K562 (cell line): Measurements from ENCODE around the gene C18orf63. TPM values are rescaled to one million over a fixed set of nuclear protein-coding genes. Genes with fewer than 3 reads are reported as not detected.

Experiments used
- ATAC-seq: fragments of 200-7000 bp; cut with Tn5 transposase; 3 replicates; pipeline ENCODE4 v1.9.1; 2020; ENCODE audit warnings: moderate library complexity
- BruUV-seq: library from RNA; stranded (reverse); fragments of 400-500 nt; replicated peaks from 2 replicates; lab custom pipeline; 2021; lab: Mats Ljungman, UMichigan
- CTCF ChIA-PET: fragments of 300-600 bp; formaldehyde crosslinking; extraction: SDS; loops from one replicate; lab custom pipeline; 2021; ENCODE audit warnings: low intra/inter-chr PET ratio; lab: Yijun Ruan, JAX
- POLR2A ChIA-PET: fragments of 300-600, 350-650 bp; sonication (Branson Sonifier 250); formaldehyde crosslinking; extraction: SDS; loops from one replicate; lab custom pipeline; 2021; ENCODE audit warnings: antibody characterized with exemption, inconsistent platforms; lab: Yijun Ruan, JAX
- DNase-seq, 4 experiments: peaks; one replicate each; pipeline versions ENCODE4 v3.0.0 to v3.0.0-alpha.2; 2011 to 2018; ENCODE audit warnings: low spot score in 3 of 4, mixed read lengths in 3 of 4; ENCODE audit errors: extremely low read depth in 1 of 4
- FAIRE-seq: peaks from 2 replicates; lab custom pipeline; 2011; peaks lifted over from hg19 to GRCh38; lab: Jason Lieb, UNC
- H2AFZ ChIP-seq: 2 replicates; pipeline ENCODE4 v1.6.0; 2011; ENCODE audit warnings: low read depth, low read length, control low read depth, inconsistent platforms
- H3K27ac ChIP-seq: fragments of 200-600 bp; 3 replicates; pipeline ENCODE4 v1.8.0; 2011; ENCODE audit warnings: low read depth, mild to moderate bottlenecking, control low read depth, inconsistent platforms, low read length, moderate library complexity, mixed read lengths; ENCODE audit errors: extremely low read depth
- H3K27me3 ChIP-seq, 2 experiments: fragments of 300-600 bp in 1 of 2; 2 replicates in 1 of 2; 3 replicates in 1 of 2; pipeline versions ENCODE4 v1.6.0 to v1.8.0; 2011; ENCODE audit warnings: inconsistent platforms in 2 of 2, low read length in 2 of 2, mild to moderate bottlenecking in 1 of 2, mixed read lengths in 1 of 2, moderate library complexity in 1 of 2; ENCODE audit not compliant: control insufficient read depth in 2 of 2, insufficient read depth in 2 of 2
- H3K36me3 ChIP-seq: fragments of 300-600 bp; 3 replicates; pipeline ENCODE4 v1.8.0; 2011; ENCODE audit warnings: mild to moderate bottlenecking, low read length, inconsistent platforms; ENCODE audit not compliant: control insufficient read depth, insufficient read depth
- H3K4me1 ChIP-seq, 2 experiments: fragments of 200-600 bp in 1 of 2; replicated peaks in 1 of 2; 2 replicates in 1 of 2; 3 replicates in 1 of 2; pipeline versions ENCODE4 v1.5.1 to v1.8.0; 2011; ENCODE audit warnings: inconsistent platforms in 2 of 2, low read length in 2 of 2, mild to moderate bottlenecking in 1 of 2, mixed read lengths in 1 of 2, moderate library complexity in 1 of 2; ENCODE audit not compliant: control insufficient read depth in 2 of 2, insufficient read depth in 2 of 2
- H3K4me2 ChIP-seq: 2 replicates; pipeline ENCODE4 v1.6.1; 2011; ENCODE audit warnings: low read length, control low read depth, inconsistent platforms, mixed read lengths; ENCODE audit not compliant: insufficient read depth
- H3K4me3 ChIP-seq: fragments of 200-600 bp; sonication (generic), shearing (Covaris generic); 2 replicates; pipeline ENCODE4 v1.5.1; 2016; ENCODE audit warnings: control low read depth, inconsistent platforms
- H3K79me2 ChIP-seq: fragments of 200-600 bp; 3 replicates; pipeline ENCODE4 v1.8.0; 2011; ENCODE audit warnings: low read length, inconsistent platforms; ENCODE audit not compliant: control insufficient read depth, insufficient read depth
- H3K9ac ChIP-seq, 2 experiments: 2 replicates each; pipeline versions ENCODE4 v1.6.0 to v1.6.1; 2011; ENCODE audit warnings: low read depth in 2 of 2, low read length in 2 of 2, control low read depth in 1 of 2, inconsistent platforms in 1 of 2, mild to moderate bottlenecking in 1 of 2, mixed read lengths in 1 of 2; ENCODE audit not compliant: insufficient read depth in 1 of 2
- H3K9me1 ChIP-seq: one replicate; pipeline ENCODE4 v1.6.0; 2011; ENCODE audit warnings: inconsistent platforms, mild to moderate bottlenecking, low read length, moderate library complexity; ENCODE audit not compliant: control insufficient read depth, insufficient read depth
- H3K9me3 ChIP-seq: replicated peaks from 2 replicates; pipeline ENCODE4 v1.5.1; 2011; ENCODE audit warnings: low read depth, low read length, inconsistent platforms; ENCODE audit not compliant: control insufficient read depth, insufficient read depth
- H4K20me1 ChIP-seq: replicated peaks from 2 replicates; pipeline ENCODE4 v1.6.1; 2011; ENCODE audit warnings: low read length, inconsistent platforms, mixed read lengths; ENCODE audit not compliant: control insufficient read depth, insufficient read depth
- NFYB ChIP-seq: IDR thresholded peaks from 2 replicates; pipeline ENCODE4 v1.6.1; 2011; ENCODE audit warnings: mild to moderate bottlenecking, moderate library complexity; ENCODE audit not compliant: insufficient read length; ENCODE audit errors: extremely low read depth
- NR2C1 ChIP-seq, 2 experiments: fragments of 450-650 bp; IDR thresholded peaks; 2 replicates each; pipeline ENCODE4 v1.6.1; 2017; ENCODE audit warnings: mild to moderate bottlenecking in 2 of 2, antibody characterized with exemption in 1 of 2, inconsistent platforms in 1 of 2, missing compliant biosample characterization in 1 of 2, missing genetic modification characterization in 1 of 2
- REST ChIP-seq, 2 experiments: fragments of 450-650 bp; formaldehyde crosslinking in 1 of 2; IDR thresholded peaks; 2 replicates each; pipeline versions ENCODE4 v1.4.0 to v1.6.1; 2014 to 2020; ENCODE audit warnings: mild to moderate bottlenecking in 2 of 2, borderline replicate concordance in 1 of 2, low read depth in 1 of 2
- ZNF75A ChIP-seq: fragments of 450-650 bp; formaldehyde crosslinking; IDR thresholded peaks from 2 replicates; pipeline ENCODE4 v1.4.0; 2020; ENCODE audit warnings: mild to moderate bottlenecking
- in situ Hi-C: fragments of 300-500 bp; cut with MboI; formaldehyde crosslinking; loops from 4 replicates; pipeline ENCODE4 v1.15.0; 2018; ENCODE audit warnings: inconsistent platforms, mixed read lengths
- intact Hi-C: fragments of 100-400 bp; cut with micrococcal nuclease; formaldehyde crosslinking; loops from 2 replicates; pipeline ENCODE4 v1.14.2; 2022
- polyA plus RNA-seq, 8 experiments: library from polyadenylated mRNA; depleted of rRNA in 4 of 8; stranded (reverse) in 5 of 8; unstranded in 3 of 8; fragments of >200 nt; fragmentation: Nextera tagmentation in 2 of 8; fragmentation: Illumina TruSeq in 1 of 8; extraction: Ambion mirVana in 2 of 8; extraction: Trizol in 1 of 8; gene quantifications; 2 replicates each; pipeline versions ENCODE4 v1.2.1 to v1.2.3, GENCODE V29; 2011 to 2014; ENCODE audit warnings: inconsistent platforms in 1 of 8, missing spikeins in 1 of 8
- total RNA-seq, 7 experiments: library from RNA; depleted of rRNA in 6 of 7; stranded (reverse); fragments of >200 nt in 6 of 7; fragmentation: Illumina TruSeq in 2 of 7; extraction: Trizol in 2 of 7; gene quantifications; 2 replicates each; pipeline versions ENCODE4 v1.2.1 to v1.2.3, GENCODE V29; 2011 to 2021; ENCODE audit warnings: low replicate concordance in 1 of 7

Gene C18orf63
- total and polyA plus RNA-seq, 9 of the 15 experiments (the other 6 are each of a cell fraction or from before 2014, with no cell fraction given), result not detected

GRCh38 chr18:74342416-74343043 is 26.9 kb downstream of the C18orf63 start (continued):
- TF ChIP-seq REST (IDR thresholded peaks at IDR 0.05; ENCODE audit: borderline replicate concordance) (peak; percentile 84), REST (CRISPR knock-in tag; IDR thresholded peaks at IDR 0.05; ENCODE audit: low read depth) (no peak)
- TF ChIP-seq, all 486 proteins: peak for 7

- POLR2A ChIA-PET, result no interaction called here
- Histone ChIP-seq H3K9me1 (no peaks in the 10 kb centered on the region), H3K4me3 (no peak overlapping the region), H2AFZ (no peak overlapping the region), H3K9me3 (no peaks in the 10 kb centered on the region), H3K36me3 (no peaks in the 10 kb centered on the region), H3K79me2 (no peaks in the 10 kb centered on the region), H3K9ac (no peak overlapping the region), H4K20me1 (no peaks in the 10 kb centered on the region), H3K4me2 (no peak overlapping the region), H3K4me1 (no peaks in the 10 kb centered on the region), H3K27me3 (no peaks in the 10 kb centered on the region), H3K27ac (no peak overlapping the region)
- no TSS peak for BruUV-seq
- ATAC-seq (no peak), FAIRE-seq (no peak), DNase-seq (no peak)
- intact Hi-C loops, result no loop called here
- in situ Hi-C loops, result no loop called here
- CTCF ChIA-PET, result no interaction called here
- TF ChIP-seq ZNF75A (CRISPR knock-in tag) (no peak), NR2C1 (IDR thresholded peaks at IDR 0.05) (peak; percentile 60), NR2C1 (tag; IDR thresholded peaks at IDR 0.05) (peak; percentile 62), NFYB (no peak)
Observed at GRCh38 chr18:74346206-74346605, 30.6 kb downstream of the C18orf63 start.
